Neural progenitor cell (in vitro differentiated cells): ENCODE data around the gene SLC9C2.

Experiments used
- CTCF ChIP-seq: fragments of 200-600 bp; sonication (generic); IDR thresholded peaks from 2 replicates; pipeline ENCODE4 v1.5.1; 2017; ENCODE audit warnings: antibody characterized with exemption, mild to moderate bottlenecking
- EZH2phosphoT487 ChIP-seq: fragments of 200-600 bp; sonication (generic); IDR thresholded peaks from 2 replicates; pipeline ENCODE4 v1.6.1; 2017; ENCODE audit warnings: antibody characterized with exemption

- no peak for TF ChIP-seq CTCF
- TF ChIP-seq EZH2phosphoT487, result no peak
Measured at GRCh38 chr1:173481195-173481772, 121.6 kb downstream of the SLC9C2 start.
